Inflammatory macrophage treated with lipopolysaccharide for 1 hour (primary cell): ENCODE measurements around the gene DOCK4.

Source experiments
- DNase-seq, 2 donors: peaks; one replicate each; pipeline ENCODE4 v3.0.0-alpha.2; 2020 to 2022

The DOCK4 gene

DNA sequence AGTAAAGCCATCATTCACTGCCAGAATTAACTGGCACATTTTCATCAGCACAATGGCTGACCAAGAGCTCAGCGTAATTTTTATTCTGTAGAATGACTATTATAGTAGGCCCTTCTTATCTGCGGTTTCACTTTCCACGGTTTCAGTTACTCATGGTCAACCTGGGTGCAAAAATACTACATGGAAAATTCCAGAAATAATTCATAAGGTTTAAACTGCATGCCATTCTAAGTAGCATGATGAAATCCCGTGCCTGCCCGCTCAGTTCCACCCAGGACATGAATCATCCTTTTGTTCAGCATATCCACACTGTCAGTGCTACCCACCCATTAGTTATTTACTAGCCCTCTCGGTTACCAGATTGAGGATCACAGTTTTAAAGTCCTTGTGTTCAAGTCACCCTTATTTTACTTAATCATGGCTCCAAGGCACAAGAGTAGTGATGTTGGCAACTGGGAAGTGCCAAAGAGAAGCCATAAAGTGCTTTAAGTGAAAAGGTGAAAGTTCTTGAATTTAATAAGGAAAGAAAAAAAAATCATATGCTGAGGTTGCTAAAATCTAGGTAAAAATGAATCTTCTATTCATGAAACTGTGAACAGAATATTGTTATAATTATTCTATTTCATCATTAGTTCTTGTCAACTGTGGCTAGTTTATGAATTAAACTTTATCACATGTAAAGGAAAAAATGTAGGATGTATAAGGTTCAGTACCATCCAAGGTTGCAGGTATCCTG is 204.9 kb downstream of the DOCK4 start:
- DNase-seq, result peak; percentile 87 to 90

DNA sequence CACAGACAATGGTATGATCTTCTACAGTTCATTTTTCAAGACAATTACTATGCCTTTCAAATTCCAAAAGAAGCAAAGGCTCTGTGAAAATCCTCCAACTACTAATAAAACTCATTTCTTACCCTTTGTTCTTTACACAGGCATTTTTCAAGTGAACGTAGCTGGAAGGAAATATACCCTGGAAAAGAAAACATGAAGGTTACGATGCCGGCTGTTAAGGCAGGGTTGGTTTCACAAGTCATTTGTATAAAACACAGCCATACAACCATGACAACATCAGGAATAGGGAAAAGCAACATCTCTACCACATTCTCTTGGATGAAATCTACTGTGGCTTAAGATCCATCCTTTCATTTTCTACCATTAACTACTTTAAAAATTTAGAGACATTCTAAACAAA is 207.9 kb downstream of the DOCK4 start:
- no peak for DNase-seq

DNA sequence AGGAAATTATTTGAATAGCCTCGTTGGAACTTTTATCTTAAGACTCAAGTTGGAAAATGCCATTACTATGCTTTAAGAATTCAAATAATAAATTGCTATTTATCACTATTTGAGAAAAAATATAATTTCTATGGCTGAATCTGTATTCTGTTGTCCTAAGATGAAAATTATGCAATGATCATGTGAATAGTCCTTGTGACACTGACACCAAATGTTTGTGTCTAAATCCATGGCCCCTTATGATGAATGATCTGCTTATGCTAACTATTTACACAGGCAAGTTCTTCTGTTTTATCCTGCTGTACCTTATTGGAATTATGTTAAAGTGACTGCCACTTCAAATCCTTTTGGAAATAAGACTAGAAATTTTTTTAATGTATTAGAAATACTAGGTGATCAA is 208.7 kb downstream of the DOCK4 start:
- DNase-seq, result peak; percentile 39 to 62

DNA sequence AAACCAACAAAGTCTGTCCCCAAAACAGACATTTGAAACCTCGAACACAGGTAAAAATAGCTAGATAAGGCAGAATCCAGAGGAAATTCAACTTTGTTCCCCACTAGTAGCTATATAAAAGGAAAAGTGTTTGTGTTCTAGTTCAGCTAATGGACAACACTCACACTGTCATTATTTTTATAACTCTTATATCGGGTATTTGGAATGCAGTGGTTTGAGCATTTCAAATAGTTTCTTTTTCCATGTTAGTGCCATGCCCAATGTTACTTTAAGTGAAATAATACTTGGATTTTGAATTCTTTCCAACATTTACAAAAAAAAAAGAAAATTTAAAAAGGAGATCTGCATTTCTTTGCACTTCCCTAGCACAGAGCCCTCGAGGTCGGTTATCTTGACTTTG is 213.6 kb downstream of the DOCK4 start:
- DNase-seq, result no peak

DNA sequence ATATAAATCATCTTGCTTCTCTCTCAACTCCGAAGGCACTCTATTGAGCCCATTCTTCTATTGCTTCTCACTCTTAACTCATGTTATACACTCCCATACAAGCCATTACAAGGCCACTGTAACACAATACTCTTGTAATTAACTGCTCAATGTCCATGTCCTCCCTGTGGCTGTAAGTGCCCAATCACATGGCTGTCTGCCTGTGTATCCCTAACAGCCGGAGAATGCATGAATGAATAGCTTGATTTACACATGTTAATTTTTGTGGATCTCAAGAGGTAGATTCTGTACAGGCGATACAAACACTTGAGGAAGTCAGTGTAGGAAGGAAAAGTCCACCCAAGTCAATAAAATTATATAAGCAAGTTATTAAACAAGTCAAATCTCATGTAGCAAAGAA is 215.6 kb downstream of the DOCK4 start:
- DNase-seq, result no peak

DNA sequence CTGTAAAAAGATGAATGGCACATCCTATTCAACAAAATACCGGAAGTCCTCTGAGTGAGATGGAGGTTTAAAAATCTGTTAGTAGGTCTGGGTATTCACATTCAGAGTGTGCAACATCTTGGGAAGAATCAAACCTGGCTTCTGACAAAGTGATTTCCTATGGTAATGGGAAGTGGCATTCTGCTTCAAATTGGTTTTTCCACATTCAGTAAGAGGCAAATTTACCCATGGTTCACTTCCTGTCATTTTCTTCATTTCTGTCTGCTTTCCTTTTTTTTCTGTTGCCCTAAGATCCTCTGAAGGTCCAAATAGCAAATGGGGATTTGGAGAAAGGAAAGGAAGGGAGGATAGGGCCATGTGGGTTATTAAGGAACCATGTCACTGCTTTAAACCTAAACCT is 218.3 kb downstream of the DOCK4 start:
- DNase-seq, result peak; percentile 24 to 41

DNA sequence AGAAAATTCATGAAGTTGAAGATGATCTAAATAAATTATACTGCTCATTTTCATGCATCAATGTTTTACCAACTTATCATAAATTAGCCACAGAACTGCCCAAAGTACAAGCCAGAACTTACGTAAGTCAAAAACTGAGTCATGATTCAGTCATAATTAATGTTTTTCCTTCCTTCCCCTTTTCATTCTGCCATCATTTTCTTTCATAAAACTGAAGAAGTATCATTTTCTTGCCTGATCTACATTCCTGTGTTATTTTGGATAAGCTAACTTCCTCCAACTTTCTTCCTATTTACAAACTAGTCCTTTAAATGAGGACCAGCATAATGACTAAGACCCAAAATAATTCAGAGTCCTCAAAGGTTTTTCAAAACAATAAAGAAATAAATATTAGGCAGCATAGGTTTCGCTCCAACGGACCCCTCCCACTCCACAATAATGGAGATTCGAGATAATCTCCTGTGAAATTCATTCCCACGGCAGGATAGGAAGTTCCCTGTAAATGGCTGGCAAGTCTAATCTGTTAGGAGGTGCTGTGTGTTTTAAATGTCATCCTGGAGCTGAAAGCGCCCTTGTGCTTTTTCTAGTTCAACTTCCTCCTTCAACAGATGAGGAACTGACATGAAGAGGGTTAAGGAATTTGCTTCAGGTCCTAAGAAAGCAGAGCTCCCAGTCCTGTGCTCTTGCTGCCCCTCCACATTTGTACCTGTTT is 218.9 kb downstream of the DOCK4 start:
- DNase-seq, result peak; percentile 76 to 84

DNA sequence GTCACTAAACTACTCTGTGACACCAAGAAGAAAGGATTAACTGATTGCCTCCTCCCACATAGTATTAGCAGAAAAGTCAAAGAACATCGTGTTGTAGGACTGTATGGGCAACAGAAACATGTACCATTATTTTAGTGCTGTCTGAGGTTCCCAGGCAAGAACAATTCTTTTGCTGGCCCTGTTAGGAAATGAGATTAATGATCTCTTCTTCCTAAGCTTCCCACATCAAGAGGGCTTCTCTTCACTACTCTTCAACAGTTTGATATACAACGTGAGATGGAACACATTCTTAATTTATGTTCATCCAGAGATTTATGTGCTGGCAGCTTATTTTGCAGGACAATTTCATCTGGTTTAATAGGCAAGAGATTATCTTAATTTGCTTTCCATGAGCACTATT is 219.6 kb downstream of the DOCK4 start:
- DNase-seq, result no peak

DNA sequence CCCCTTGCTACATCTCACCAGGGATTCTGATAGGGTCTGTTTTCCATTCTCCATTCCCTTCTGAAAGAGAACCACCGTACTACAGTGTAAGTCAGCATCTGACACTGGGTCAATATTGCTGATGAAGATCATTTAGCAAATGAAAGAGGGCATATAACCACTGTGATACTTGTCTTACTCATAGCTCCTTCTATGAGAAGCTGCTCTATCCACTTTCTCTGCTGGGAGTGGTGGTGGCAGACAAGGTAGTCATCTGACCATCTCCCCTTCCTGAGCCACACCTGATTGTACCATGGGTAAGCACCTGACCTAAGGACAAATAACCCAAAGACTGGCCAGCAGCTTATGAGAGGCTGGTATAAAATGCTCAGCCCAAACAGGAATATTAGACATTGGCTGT is 220.4 kb downstream of the DOCK4 start:
- DNase-seq, result no peak

DNA sequence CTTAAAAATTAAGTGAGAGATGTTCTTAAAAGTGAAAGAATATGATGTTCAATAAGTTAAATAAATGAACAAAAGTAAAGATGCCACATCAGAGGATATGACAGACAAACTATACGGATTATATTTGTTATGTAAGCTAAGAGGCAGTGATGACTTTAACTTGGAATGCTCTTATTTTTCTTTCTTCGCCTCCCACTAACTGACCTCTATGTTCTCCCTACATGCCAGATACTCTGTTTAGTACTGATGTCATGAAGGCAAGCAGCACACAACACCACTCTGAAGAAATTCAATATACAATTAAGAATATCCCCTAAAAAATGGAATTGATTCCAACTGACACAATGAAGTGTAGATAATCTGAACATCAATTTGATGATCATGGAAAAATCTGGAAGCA is 223.4 kb downstream of the DOCK4 start:
- no peak for DNase-seq

DNA sequence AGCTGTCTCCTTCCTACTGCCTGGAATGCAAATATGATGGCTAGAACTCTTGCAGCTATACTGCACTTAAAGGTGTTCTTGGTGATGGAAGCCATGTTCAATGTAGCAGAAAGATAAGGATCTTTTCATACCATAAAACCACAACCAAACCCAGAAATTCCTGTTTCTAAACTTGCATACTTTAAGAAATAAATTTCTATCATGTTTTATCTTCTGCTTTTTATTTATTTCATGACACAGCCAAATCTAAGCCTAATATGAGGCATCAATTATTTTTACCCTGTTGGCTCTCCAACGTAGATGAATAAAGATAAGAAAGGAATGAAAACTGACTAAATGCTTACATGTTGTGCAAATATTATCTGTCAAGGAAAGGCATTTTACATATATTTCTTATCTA is 224.1 kb downstream of the DOCK4 start:
- no peak for DNase-seq

DNA sequence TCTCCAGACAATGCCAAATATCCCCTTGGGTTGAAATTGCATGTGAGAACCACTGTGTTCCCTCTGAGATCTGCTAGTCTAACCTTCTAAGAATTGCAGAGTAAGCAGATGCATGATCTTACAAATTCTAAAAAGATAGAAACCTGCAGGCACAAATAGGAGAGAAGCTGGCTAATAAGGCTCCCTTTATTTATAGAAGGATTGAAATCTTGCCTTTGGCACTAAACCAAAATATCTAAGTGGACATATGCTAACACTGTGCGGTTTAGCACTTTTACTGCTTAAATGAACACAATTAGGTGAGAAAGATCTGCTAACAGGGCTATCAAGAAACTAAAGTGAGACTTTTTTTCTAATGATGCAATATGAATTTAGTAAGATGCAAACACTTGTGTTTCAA is 225.5 kb downstream of the DOCK4 start:
- DNase-seq, result no peak

DNA sequence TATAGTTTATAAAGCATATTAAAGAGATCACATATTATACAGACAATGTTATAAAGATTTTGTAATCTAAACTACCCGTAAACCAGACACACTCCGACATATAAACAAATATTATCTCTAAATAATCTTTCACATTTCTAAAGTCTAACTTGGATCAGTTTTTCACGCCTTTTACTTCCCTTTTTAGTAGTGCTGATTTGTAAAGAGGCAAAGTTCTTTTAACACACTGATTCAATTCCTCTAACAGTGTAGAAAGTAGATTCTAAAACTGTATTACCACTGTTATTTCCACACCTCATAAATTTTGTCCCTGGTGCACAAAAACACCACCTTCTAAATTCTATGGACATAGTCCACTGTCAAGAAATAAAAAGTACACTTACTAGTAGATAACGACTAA is 230.9 kb downstream of the DOCK4 start:
- peak in 1 of 2 donors; percentile 32 for DNase-seq

DNA sequence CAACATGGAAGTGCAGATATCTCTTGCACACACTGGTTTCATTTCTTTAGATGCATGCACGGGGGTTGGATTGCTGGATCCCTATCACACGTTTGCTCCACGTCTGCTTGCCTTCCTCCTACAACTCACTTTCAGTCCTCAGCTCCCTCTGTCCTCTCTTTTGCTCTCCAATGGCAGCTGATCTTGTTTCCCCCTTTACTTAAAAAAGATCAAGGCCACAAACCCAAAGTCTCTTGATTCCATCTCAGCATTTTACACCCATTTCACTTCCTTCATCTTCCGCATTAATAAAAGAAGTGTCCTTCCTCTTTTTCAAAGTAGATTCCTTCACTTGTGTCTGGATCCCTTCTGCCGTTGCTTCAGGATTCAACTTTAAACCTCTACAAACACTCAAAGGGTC is 245.2 kb downstream of the DOCK4 start:
- DNase-seq, result peak in 1 of 2 donors; percentile 16

DNA sequence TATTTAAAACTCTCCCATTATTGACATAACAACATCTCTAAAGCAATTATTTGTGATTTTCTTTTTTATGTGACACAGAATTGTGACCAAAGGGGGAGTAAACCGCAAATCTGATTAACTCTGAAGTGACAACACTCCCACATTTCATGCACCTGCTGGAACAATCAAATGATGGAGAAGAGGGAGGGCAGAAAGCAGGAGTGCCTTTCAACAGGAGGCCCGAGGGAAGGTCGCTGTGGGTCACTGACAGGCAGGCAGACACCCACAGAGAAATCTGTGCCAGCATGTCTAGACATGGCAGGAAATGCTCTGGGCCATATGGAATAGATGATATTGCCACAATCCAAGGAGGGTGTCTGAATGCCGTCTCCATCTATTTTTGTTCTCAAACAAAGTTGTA is 247.3 kb downstream of the DOCK4 start:
- no peak for DNase-seq

DNA sequence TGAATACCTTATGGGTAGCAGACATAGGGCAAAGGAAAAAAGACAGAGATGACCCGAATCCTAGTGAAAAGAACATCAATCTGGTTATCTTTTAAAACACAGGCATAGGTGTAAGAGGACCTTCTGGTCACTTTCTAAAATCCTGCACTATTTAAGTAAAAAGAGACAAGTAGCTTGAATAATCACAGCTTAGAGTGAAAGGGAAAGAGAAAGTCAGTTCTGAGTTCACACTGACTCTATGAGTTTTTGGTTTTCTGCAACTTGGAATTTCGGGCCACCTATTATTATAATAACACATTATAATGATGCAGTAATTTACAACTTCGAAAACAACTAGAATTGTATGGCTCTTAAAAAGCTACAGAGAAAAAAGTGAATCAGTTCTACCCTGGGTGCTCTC is 247.8 kb downstream of the DOCK4 start:
- no peak for DNase-seq

DNA sequence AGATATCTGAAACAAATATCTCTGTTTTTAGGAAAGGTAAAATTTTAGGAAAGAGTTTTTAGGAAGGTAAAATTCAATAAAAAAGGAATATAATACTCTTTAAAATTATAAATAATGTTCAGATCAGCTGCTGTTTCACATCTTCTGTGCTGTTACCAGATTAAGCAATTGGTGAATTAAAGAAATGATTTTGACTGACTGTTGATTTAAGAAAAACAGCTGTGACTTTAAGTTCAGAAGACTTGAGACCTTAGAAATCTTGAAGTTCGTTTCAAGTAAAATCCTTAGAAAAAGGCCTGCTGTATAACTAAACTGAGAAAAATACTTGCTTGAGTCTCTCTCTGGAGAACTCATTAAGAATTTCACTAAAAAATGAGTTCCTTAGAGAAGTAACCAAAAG is 250.6 kb downstream of the DOCK4 start:
- DNase-seq, result no peak

DNA sequence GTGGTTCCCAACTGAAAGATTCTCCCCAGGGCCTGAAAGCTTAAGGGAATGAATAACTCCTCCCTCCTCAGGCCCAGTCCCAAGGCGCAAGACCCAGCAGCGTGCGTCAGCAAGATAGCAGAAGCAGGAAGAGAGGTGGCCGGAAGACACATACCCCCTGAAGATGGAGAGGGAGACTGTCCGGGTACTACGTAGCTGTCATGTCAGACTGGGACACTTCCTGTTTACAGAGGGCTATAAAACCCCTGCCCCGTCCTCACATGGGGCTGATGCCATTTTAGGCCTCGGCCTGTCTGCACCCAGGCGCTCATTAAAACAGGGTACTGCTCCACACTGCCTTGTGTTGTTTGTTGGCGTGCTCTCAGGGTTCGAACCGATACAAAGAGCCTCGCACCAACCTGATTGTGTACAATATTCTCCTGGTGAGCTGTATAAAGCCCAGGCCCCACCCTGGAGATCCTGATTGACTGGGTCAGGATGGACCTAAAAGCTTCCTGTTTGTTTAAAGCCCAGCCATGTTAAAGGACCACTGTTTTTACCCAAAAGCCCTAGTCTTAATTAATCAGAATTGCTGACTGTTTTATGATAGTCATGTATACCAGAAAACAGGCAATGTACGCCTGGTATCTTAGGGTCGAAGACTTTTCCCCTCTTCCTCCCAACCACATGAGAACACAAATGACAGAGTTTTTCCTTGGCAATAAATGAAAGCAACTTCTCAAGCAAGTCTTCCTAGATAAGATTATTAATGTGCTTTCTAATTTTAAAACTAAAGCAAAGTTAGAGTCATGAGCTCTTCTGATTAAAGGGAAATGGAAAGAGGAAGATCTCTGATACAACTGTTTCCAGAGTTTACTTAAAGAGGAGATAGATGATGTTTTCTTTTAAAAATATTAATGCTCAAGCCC is 251.5 kb downstream of the DOCK4 start:
- DNase-seq, result peak in 1 of 2 donors; percentile 8

DNA sequence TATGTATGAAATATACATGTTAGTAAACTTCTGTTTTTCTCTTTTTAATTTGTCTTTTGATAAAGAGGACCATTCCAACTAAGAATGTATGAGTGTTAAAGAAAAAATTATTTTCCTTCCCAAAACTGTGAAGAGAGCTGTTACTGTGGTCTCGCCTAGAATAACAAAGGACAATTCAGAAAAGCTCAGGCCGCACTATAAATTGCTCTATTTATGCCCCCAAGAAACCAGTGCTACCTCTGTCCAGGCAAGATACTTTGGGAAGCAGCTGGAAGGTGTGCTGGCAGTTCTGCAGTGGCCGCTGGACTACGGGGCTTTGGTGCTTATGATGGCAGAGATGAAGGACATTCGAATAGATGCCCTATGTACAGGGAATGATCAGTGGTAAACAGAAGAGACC is 252.1 kb downstream of the DOCK4 start:
- no peak for DNase-seq

DNA sequence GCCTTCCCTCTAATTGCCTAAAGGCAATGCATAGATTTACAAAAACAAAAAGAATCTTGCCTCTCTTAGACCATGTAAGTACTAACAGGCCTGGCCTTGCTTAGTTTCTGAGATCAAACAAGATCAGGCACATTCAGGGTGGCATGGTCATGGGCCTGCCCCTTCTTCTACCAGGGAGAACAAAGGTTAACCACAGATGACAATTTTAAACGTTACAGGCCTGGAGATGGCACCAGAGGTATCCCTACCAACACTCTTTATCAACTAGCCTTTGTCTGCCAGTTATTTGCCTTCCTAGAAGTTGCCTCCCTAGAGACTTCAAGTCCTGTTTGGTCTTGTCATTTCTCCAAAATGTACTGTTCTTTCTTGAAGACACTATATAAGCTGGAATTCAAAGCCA is 252.6 kb downstream of the DOCK4 start:
- peak; percentile 15 to 29 for DNase-seq

DNA sequence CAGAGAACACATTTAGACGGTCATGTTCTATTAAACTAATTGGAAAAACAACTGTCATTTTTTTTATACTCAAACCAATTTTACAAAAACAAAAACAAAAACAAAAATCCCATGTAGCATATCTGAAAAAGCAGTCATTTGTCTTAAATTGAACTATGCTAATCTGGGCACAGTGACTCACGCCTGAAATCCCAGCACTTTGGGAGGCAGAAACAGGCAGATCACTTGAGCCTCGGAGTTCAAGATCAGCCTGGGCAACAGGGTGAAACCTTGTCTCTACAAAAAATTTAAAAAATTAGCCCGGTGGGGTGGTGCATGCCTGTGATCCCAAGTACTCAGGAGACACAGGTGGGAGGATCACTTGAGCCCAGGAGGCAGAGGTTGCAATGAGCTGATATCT is 253.4 kb downstream of the DOCK4 start:
- DNase-seq, result no peak

DNA sequence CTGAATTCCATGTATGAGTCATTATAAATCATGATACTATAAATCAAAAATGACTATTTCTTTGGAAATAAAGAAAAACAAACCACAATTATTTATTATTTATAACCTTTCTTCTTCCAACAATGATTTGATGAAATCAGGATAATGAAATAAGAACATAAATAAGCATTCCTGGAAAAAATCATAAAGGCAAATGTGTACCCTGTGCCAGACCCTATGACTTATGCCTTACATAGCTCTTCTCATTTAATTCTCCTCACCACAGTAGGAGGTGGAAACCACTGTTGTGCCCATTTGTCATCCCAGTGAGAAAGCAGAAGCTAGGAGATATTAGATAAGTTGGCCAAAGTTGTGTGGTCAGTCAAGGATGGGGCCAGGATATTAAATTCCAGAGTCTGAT is 255.1 kb downstream of the DOCK4 start:
- no peak for DNase-seq

DNA sequence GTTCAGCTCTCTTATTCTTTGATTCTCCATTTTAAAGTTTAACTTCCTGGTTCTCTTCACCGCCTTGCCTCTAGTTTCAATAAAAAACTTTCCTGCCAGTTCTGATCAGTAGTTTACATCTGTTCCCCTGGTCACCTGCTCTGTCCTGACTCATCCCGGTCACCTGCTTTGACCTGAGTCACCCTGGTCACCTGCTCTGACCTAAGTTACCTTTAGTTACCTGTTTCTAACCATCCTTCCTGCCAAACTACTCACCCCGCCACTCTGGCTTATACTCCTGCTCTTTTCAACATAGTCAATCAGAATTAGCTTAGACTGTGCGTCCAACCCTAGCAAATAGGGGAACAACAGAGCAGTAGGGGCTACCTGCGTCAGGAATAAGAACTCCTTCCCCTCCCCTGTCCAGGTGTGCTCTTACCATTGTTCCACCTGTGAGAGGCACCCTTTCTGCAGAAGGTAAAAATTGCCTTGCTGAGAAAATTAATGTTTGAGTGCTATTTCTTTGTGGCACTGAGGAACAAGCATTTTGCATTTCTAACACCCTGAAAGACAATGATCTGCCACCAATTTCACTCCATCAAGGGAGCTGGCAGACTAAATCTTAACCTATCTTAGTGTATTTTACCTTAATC is 263.6 kb downstream of the DOCK4 start:
- no peak for DNase-seq
